Effector memory CD8-positive, alpha-beta T cell (primary cell): ENCODE measurements around the gene RAB37.
A peak's percentile ranks its signal among the peaks of the same experiment; 100 is the strongest.

ENCODE experiments used
- ATAC-seq: fragments of 150-1000 bp; cut with Tn5 transposase; replicated peaks from 2 replicates; pipeline ENCODE4 v1.10.0; 2021; ENCODE audit warnings: mild to moderate bottlenecking, moderate library complexity
- DNase-seq, 3 experiments: peaks; one replicate each; pipeline ENCODE4 v3.0.0; 2021
- H3K27ac Mint-ChIP-seq, 2 donors: one replicate each; pipeline ENCODE4 v1.8.0; 2022; ENCODE audit warnings: mild to moderate bottlenecking in 2 of 2, mixed read lengths in 2 of 2, moderate library complexity in 2 of 2
- H3K27me3 Mint-ChIP-seq, 2 donors: one replicate each; pipeline ENCODE4 v1.8.0; 2022; ENCODE audit warnings: mixed read lengths in 2 of 2
- H3K36me3 Mint-ChIP-seq: one replicate; pipeline ENCODE4 v1.8.0; 2022; ENCODE audit warnings: mild to moderate bottlenecking, moderate library complexity, mixed read lengths; ENCODE audit not compliant: insufficient read depth
- H3K4me1 Mint-ChIP-seq, 2 donors: one replicate each; pipeline ENCODE4 v1.8.0; 2022; ENCODE audit warnings: low read depth in 2 of 2, mixed read lengths in 2 of 2
- H3K4me3 Mint-ChIP-seq, 2 donors: one replicate each; pipeline ENCODE4 v1.8.0; 2022; ENCODE audit warnings: mild to moderate bottlenecking in 2 of 2, mixed read lengths in 2 of 2, moderate library complexity in 2 of 2
- H3K9me3 Mint-ChIP-seq, 2 donors: one replicate each; pipeline ENCODE4 v1.8.0; 2022; ENCODE audit warnings: mixed read lengths in 2 of 2

Gene RAB37

DNA sequence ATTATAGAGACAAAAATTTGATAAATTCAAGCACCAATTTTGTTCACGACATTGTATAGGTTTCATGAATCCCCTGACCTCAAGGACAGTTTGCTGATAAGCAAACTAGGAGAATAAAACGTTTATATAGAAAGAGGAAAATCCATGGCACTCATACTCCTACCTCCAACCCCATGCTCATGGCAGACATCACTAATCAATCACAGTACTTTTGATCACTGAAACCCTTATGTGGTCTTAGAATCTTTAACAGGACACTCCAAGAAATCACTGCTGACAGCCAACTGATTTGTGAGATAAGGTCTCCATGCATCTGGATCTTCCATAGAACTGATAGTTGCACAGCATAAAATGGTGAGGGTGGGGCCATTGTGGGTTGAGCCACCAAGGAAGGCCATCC is 6.7 kb downstream of the RAB37 start:
- peak overlapping the region; percentile 85 to 89 for H3K27ac Mint-ChIP-seq
- H3K9me3 Mint-ChIP-seq, result no peaks in the 10 kb centered on the region
- no peak for ATAC-seq
- peaks cover 72 to 76% of the 10 kb centered on the region in 2 donors for H3K4me1 Mint-ChIP-seq
- H3K36me3 Mint-ChIP-seq, result peaks cover 38% of the 10 kb centered on the region
- peak overlapping the region; percentile 86 to 92 for H3K4me3 Mint-ChIP-seq
- no peaks in the 10 kb centered on the region for H3K27me3 Mint-ChIP-seq
- DNase-seq, result no peak

DNA sequence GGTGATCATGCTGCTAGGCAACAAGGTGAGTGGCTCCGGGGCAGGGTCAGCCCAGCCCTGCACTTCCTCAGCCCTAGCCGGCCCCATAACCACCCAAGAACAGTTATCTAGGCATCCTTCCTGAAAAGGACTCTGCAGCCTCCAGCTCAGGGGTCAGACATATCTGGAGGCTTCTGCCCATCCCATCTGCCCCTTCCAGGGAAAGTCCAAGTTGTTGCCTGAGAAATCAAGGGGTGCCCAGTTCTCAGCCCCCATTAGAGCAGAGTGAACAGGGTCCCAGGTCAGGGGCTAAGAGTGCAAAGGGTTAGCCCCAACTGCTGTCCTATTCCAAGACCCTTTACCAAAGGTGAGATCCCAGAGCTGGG is 7.3 kb downstream of the RAB37 start:
- H3K4me1 Mint-ChIP-seq, result peaks cover 66 to 70% of the 10 kb centered on the region in 2 donors
- H3K9me3 Mint-ChIP-seq, result no peaks in the 10 kb centered on the region
- no peaks in the 10 kb centered on the region for H3K27me3 Mint-ChIP-seq
- H3K27ac Mint-ChIP-seq, result peak overlapping the region; percentile 77 to 85
- peaks cover 36% of the 10 kb centered on the region for H3K36me3 Mint-ChIP-seq
- ATAC-seq (no peak), DNase-seq (no peak)
- H3K4me3 Mint-ChIP-seq, result peak overlapping the region; percentile 86 to 92

DNA sequence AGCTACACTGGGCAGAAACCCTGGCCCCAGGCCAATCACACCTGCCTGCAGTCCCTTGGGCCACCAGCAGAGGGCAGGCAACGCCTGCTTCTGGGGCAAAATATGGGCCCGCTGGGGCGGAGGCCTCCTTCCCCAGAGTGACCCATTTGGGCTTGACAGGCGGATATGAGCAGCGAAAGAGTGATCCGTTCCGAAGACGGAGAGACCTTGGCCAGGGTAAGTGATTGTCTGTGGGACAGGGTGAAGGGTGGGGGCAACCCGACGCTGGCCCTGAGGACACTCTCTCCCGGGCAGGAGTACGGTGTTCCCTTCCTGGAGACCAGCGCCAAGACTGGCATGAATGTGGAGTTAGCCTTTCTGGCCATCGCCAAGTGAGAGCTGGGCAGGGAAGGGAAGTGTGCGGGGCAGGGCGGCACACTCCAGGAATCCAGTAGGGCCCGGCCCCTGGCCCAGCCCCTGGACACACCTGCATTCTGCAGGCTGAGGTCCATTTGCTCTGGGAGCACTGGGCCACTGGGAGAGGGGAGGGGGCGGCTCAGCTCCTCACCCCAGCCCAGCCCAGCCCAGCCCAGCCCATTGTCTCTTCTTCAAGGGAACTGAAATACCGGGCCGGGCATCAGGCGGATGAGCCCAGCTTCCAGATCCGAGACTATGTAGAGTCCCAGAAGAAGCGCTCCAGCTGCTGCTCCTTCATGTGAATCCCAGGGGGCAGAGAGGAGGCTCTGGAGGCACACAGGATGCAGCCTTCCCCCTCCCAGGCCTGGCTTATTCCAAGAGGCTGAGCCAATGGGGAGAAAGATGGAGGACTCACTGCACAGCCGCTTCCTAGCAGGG is 7.9 kb downstream of the RAB37 start:
- no peaks in the 10 kb centered on the region for H3K27me3 Mint-ChIP-seq
- H3K4me1 Mint-ChIP-seq, result peaks cover 60 to 71% of the 10 kb centered on the region in 2 donors
- DNase-seq (peak; percentile 85 to 90 (median 89)), ATAC-seq (peak; percentile 31)
- H3K4me3 Mint-ChIP-seq, result peak overlapping the region; percentile 86 to 92
- H3K27ac Mint-ChIP-seq, result peak overlapping the region; percentile 77 to 85
- no peaks in the 10 kb centered on the region for H3K9me3 Mint-ChIP-seq
- H3K36me3 Mint-ChIP-seq, result peaks cover 37% of the 10 kb centered on the region

DNA sequence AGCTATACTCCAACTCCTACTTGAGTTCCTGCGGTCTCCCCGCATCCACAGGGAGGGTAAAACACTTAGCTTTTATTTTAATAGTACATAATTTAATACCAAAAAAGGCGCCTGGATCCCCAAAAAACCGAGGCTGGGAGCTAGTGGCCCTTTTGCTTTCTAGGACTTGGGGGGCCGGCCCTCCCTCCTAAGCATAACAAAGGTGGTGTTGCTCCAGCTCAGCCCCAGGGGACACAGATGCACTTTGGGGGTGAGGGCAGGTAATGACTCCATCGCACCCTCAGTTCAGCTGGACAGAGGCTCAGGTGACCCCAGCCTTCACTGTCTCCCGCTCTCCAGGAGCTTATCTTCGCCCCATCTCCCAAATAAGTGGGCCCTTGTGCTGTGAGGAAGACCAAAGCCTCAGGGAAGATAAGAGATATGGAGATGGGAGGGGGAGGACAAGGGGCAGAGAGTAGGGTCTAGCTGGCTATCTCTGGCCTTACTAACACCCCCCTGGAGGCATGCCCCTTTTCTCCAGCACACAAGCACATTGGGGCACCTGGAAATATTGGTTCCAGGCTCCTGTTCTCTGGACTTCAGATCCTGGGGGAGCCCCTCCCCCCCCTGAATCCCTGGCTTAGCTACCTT is 8.6 kb downstream of the RAB37 start:
- Mint-ChIP-seq H3K4me3 (peak overlapping the region in 1 of 2 donors; percentile 29), H3K27me3 (no peaks in the 10 kb centered on the region), H3K4me1 (peaks cover 57 to 67% of the 10 kb centered on the region in 2 donors), H3K36me3 (peaks cover 37% of the 10 kb centered on the region), H3K27ac (peak overlapping the region; percentile 26 to 68), H3K9me3 (no peaks in the 10 kb centered on the region)
- DNase-seq (no peak), ATAC-seq (no peak)

DNA sequence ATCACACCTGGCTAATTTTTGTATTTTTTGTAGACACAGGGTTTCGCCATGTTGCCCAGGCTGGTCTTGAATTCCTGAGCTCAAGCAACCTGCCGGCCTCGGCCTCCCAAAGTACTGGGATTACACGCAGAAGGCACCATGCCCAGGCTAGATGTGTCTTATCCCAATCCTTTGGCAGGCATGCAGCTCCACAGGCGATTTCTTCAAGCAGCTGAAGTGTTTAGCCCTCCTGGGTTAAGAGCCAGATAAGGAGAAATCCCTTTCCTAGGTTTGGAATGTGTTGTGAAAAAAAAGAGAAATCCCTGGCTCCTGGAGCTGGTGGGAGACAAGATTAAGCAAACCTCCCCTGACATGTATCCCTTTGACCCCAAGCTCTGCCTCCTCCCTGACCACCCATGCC is 9.3 kb downstream of the RAB37 start:
- H3K27ac Mint-ChIP-seq, result peak overlapping the region; percentile 32 to 68
- H3K9me3 Mint-ChIP-seq, result no peaks in the 10 kb centered on the region
- H3K4me3 Mint-ChIP-seq, result peak overlapping the region; percentile 98 to 99
- DNase-seq, result no peak
- peaks cover 44% of the 10 kb centered on the region for H3K36me3 Mint-ChIP-seq
- H3K27me3 Mint-ChIP-seq, result no peaks in the 10 kb centered on the region
- ATAC-seq, result no peak
- peaks cover 58 to 69% of the 10 kb centered on the region in 2 donors for H3K4me1 Mint-ChIP-seq

DNA sequence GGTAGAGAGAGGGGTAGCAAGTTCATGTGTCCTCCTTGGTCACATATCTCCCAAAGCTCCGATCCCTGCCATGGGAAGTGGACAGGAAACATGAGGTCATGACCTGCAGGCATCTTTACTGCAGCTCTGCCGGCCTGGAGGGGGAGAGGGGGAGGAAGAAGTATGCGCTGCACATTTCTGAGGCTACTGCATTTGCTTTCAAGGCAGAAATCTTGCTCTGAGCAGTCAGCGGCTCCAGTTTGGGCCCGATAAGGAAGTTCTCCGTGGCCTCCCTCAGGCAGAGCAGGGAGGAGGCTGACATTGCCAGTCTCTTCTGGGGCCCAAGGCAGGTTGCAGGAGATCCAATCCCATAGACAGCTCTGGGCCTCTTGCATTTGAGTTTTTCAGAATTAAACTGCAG is 9.9 kb downstream of the RAB37 start:
- ATAC-seq, result no peak
- DNase-seq, result no peak

DNA sequence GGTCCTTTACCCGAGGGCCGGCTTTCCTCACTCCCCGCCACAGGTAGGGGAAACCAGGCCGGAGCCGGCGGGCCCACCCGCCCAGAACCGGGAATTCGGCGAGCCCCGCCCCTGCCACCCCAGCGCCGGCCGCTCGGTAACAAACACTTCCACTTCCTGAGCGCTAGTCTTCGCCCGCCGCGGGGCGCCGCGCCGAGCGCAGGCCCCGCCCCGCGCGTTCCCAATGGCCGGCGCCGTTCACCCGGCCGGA is 11.1 kb downstream of the RAB37 start:
- no peak for ATAC-seq
- peak overlapping the region; percentile 98 to 99 for H3K4me3 Mint-ChIP-seq
- no peak for DNase-seq
- no peaks in the 10 kb centered on the region for H3K27me3 Mint-ChIP-seq
- H3K36me3 Mint-ChIP-seq, result peaks cover 58% of the 10 kb centered on the region
- peak overlapping the region; percentile 92 to 93 for H3K27ac Mint-ChIP-seq
- H3K9me3 Mint-ChIP-seq, result no peaks in the 10 kb centered on the region
- H3K4me1 Mint-ChIP-seq, result peaks cover 56 to 66% of the 10 kb centered on the region in 2 donors

More for the DNA sequence above, 9.9 kb downstream of the RAB37 start:
- peak overlapping the region; percentile 32 to 68 for H3K27ac Mint-ChIP-seq
- peaks cover 58 to 68% of the 10 kb centered on the region in 2 donors for H3K4me1 Mint-ChIP-seq
- H3K27me3 Mint-ChIP-seq, result no peaks in the 10 kb centered on the region
- peaks cover 50% of the 10 kb centered on the region for H3K36me3 Mint-ChIP-seq
- peak overlapping the region; percentile 98 to 99 for H3K4me3 Mint-ChIP-seq
- H3K9me3 Mint-ChIP-seq, result no peaks in the 10 kb centered on the region

DNA sequence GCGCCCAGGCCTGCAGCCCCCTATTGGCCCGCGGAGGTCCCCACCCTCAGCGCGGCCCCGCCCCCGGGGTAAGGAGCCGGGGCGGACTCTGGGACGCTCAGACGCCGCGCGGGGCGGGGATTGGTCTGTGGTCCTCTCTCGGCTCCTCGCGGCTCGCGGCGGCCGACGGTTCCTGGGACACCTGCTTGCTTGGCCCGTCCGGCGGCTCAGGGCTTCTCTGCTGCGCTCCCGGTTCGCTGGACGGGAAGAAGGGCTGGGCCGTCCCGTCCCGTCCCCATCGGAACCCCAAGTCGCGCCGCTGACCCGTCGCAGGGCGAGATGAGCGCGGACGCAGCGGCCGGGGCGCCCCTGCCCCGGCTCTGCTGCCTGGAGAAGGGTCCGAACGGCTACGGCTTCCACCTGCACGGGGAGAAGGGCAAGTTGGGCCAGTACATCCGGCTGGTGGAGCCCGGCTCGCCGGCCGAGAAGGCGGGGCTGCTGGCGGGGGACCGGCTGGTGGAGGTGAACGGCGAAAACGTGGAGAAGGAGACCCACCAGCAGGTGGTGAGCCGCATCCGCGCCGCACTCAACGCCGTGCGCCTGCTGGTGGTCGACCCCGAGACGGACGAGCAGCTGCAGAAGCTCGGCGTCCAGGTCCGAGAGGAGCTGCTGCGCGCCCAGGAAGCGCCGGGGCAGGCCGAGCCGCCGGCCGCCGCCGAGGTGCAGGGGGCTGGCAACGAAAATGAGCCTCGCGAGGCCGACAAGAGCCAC is 11.6 kb downstream of the RAB37 start, which contains the start of gene NHERF1:
TSS of gene NHERF1 (plus strand) at position 100 of the 750 bp plus-strand sequence. CDS start at position 319, 219 bp downstream.
- peaks cover 56 to 66% of the 10 kb centered on the region in 2 donors for H3K4me1 Mint-ChIP-seq

DNA sequence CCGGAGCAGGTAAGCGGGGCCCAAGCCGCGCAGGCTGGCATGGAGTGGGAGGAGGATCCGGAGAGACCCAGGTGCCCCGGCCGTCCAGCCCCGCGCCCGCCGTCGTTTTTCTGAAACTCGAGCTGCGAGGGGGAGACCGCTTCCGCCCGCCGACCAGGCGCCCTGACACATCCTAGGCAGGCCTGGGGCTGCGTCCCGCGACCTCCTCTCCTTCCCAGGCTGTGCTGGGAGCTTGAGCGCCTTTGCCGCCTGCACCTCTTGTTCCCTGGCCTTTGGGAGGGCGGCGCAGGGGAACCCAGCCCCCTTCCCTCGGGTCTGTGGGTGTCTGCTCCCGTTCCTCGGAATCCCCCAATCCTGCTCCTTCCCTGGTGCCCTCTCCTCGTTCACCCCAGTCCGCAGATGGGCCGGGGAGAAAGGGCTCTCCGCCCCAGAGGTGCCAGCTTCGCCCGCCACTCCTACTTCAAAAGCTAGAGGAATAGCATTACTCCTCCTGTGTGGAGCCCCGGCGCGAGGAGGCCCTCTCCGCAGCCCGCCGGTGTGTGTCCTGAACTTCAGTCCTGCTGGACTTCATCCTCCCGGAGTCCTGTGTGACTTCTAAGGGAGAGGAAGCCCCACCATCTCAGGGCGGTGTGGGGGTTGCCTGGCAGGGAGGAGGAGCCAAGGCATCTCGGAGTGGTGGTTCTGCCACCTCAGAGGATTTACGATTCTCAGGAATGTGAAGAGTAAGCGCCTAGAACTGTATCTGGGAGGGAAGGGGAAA is 12.4 kb downstream of the RAB37 start:
- Mint-ChIP-seq H3K27me3 (no peaks in the 10 kb centered on the region), H3K9me3 (no peaks in the 10 kb centered on the region), H3K36me3 (peaks cover 62% of the 10 kb centered on the region), H3K4me1 (peaks cover 53 to 66% of the 10 kb centered on the region in 2 donors), H3K4me3 (peak overlapping the region; percentile 98 to 99), H3K27ac (peak overlapping the region; percentile 92 to 93)
- DNase-seq (peak in 2 of 3 experiments; percentile 31 to 41), ATAC-seq (peak; percentile 3)

More for the DNA sequence above, 11.6 kb downstream of the RAB37 start, which contains the start of gene NHERF1:
- ATAC-seq, result peak; percentile 82
- Mint-ChIP-seq H3K36me3 (peaks cover 62% of the 10 kb centered on the region), H3K27me3 (no peaks in the 10 kb centered on the region), H3K9me3 (no peaks in the 10 kb centered on the region), H3K4me3 (peak within 1 kb of the TSS; percentile 98 to 99), H3K27ac (peak within 1 kb of the TSS; percentile 92 to 93)
- DNase-seq, result peak; percentile 89 to 94 (median 90)

DNA sequence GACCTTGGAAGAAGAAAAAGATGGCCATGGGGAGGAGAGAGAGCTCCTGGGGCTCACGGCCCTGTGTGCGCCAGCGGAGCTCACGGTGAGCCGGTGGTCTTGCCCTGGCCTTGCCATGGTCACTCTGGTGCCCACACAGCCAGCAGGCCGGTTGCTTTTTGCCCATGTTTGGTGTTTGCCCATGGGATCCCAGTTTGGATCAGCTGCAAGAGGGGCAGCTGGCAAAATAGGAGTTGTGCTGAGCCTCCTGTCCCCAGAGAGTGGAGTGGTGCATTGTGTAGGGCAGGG is 12.9 kb downstream of the RAB37 start:
- H3K36me3 Mint-ChIP-seq, result peaks cover 65% of the 10 kb centered on the region
- ATAC-seq, result no peak
- no peaks in the 10 kb centered on the region for H3K9me3 Mint-ChIP-seq
- no peaks in the 10 kb centered on the region for H3K27me3 Mint-ChIP-seq
- peaks cover 53 to 66% of the 10 kb centered on the region in 2 donors for H3K4me1 Mint-ChIP-seq
- H3K27ac Mint-ChIP-seq, result peak overlapping the region; percentile 92 to 93
- peak overlapping the region; percentile 98 to 99 for H3K4me3 Mint-ChIP-seq
- no peak for DNase-seq

DNA sequence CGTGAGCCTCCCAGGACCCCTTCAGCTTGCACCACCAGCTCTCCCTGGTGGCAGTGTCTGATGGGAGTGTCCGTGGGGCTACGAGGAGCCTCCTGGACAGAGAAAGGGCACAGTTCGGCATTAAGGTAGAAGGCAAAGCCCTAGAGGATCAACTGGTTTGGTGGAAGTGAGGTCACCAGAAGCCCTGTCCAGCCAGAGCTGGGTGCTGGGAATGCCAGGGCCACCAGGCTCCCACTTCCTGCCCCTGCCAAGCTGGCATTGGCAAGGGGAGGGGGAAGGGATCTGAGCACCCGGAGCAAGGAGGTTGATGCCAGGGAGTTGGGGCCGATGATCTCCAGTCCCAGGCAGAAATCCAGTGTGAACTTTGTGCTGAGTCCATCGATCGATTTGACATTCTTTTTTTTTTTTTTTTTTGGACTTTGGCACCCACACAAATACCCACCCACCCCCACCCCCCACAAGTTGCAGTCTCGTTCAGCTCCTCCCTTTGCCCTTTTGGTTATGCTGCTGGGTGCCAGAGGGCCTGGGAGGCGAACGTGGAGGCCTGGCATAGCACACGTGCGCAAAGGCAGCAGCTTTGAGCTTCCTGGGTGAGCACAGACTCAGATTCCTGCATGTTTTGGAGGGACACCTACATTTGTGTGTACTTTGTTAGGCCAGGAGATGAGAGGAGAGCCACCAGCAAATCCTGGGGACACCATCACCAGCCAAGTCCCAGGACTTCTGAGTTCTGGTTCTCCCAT is 13.4 kb downstream of the RAB37 start:
- Mint-ChIP-seq H3K27ac (peak overlapping the region; percentile 92 to 93), H3K4me1 (peaks cover 58 to 71% of the 10 kb centered on the region in 2 donors), H3K4me3 (peak overlapping the region; percentile 98 to 99), H3K9me3 (no peaks in the 10 kb centered on the region), H3K27me3 (no peaks in the 10 kb centered on the region), H3K36me3 (peaks cover 70% of the 10 kb centered on the region)
- DNase-seq, result no peak
- no peak for ATAC-seq

DNA sequence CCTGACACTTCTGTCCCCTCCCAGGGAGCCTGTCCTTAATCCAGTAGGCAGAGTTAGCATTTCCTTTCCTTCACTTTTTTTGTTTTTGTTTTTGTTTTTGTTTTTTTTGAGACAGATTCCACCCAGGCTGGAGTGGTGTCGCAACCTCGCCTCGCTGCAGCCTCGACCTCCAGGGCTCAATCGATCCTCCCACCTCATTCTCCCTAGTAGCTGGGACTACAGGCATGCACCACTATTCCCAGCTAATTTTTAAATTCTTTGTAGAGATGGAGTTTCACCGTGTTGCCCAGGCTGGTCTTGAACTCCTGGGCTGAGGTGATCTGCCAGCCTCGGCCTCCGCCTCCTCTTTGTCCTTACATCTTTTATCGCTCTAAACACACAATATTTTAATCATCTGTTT is 15.4 kb downstream of the RAB37 start:
- ATAC-seq (no peak), DNase-seq (no peak)
- Mint-ChIP-seq H3K36me3 (peaks cover 77% of the 10 kb centered on the region), H3K9me3 (no peaks in the 10 kb centered on the region), H3K4me1 (peaks cover 59 to 67% of the 10 kb centered on the region in 2 donors), H3K27ac (peak overlapping the region; percentile 90 to 93), H3K27me3 (no peaks in the 10 kb centered on the region), H3K4me3 (peak overlapping the region; percentile 98 to 99)
